ENCODE measurements around the gene VAC14.

Gene VAC14

GRCh38 chr16:70692130-70692872 is 108.7 kb downstream of the VAC14 start:
- Mint-ChIP-seq H3K27ac (no peak overlapping the region), H3K36me3 (ENCODE audit: low read depth) (peaks cover 5% of the 10 kb centered on the region), H3K4me1 (peaks cover 58% of the 10 kb centered on the region), H3K9me3 (no peaks in the 10 kb centered on the region), H3K27me3 (ENCODE audit: low read depth, poor library complexity) (peaks cover 2% of the 10 kb centered on the region), H3K4me3 (no peak overlapping the region)
- DNase-seq, result no peak
- TF ChIP-seq CTCF (IDR thresholded peaks at IDR 0.05), result no peak

- H3K27me3 Mint-ChIP-seq (ENCODE audit: low read depth, poor library complexity), result peaks cover 5% of the 10 kb centered on the region
- H3K4me1 Mint-ChIP-seq, result peaks cover 66% of the 10 kb centered on the region
- no peaks in the 10 kb centered on the region for H3K9me3 Mint-ChIP-seq
- no peak overlapping the region for H3K4me3 Mint-ChIP-seq
- no peak for TF ChIP-seq CTCF (IDR thresholded peaks at IDR 0.05)
- DNase-seq, result peak; percentile 49
- H3K27ac Mint-ChIP-seq, result peak overlapping the region; percentile 72
- H3K36me3 Mint-ChIP-seq (ENCODE audit: low read depth), result peaks cover 5% of the 10 kb centered on the region
These were observed 109.5 kb downstream of the VAC14 start for GRCh38 chr16:70691223-70692129.

- H3K4me3 Mint-ChIP-seq, result no peak overlapping the region
- DNase-seq, result no peak
- H3K27ac Mint-ChIP-seq, result no peak overlapping the region
- H3K4me1 Mint-ChIP-seq, result peaks cover 60% of the 10 kb centered on the region
- H3K9me3 Mint-ChIP-seq, result no peaks in the 10 kb centered on the region
- peaks cover 8% of the 10 kb centered on the region for H3K27me3 Mint-ChIP-seq (ENCODE audit: low read depth, poor library complexity)
- peaks cover under 1% of the 10 kb centered on the region for H3K36me3 Mint-ChIP-seq (ENCODE audit: low read depth)
- no peak for TF ChIP-seq CTCF (IDR thresholded peaks at IDR 0.05)
These were observed 110.7 kb downstream of the VAC14 start for GRCh38 chr16:70689970-70690891.

GRCh38 chr16:70689035-70689969 is 111.7 kb downstream of the VAC14 start:
- H3K27me3 Mint-ChIP-seq (ENCODE audit: low read depth, poor library complexity), result peaks cover 8% of the 10 kb centered on the region
- TF ChIP-seq CTCF (IDR thresholded peaks at IDR 0.05), result no peak
- no peaks in the 10 kb centered on the region for H3K36me3 Mint-ChIP-seq (ENCODE audit: low read depth)
- H3K27ac Mint-ChIP-seq, result no peak overlapping the region
- H3K9me3 Mint-ChIP-seq, result no peaks in the 10 kb centered on the region
- no peak for DNase-seq
- peaks cover 55% of the 10 kb centered on the region for H3K4me1 Mint-ChIP-seq
- no peak overlapping the region for H3K4me3 Mint-ChIP-seq

GRCh38 chr16:70688246-70688742 is 112.7 kb downstream of the VAC14 start:
- Mint-ChIP-seq H3K27ac (no peak overlapping the region), H3K36me3 (ENCODE audit: low read depth) (no peaks in the 10 kb centered on the region), H3K27me3 (ENCODE audit: low read depth, poor library complexity) (peaks cover 8% of the 10 kb centered on the region), H3K9me3 (no peaks in the 10 kb centered on the region), H3K4me1 (peaks cover 51% of the 10 kb centered on the region), H3K4me3 (peak overlapping the region; percentile 32)
- TF ChIP-seq CTCF (IDR thresholded peaks at IDR 0.05), result no peak
- DNase-seq, result no peak

All from nephron progenitor cell (in vitro differentiated cells).